ENCODE data around the gene TMEM156.
"Not testable (repeated sequence)": the region's sequence is repeated elsewhere in the genome, so short reads cannot be mapped to it uniquely, and the experiment has no call there.

Gene TMEM156

DNA sequence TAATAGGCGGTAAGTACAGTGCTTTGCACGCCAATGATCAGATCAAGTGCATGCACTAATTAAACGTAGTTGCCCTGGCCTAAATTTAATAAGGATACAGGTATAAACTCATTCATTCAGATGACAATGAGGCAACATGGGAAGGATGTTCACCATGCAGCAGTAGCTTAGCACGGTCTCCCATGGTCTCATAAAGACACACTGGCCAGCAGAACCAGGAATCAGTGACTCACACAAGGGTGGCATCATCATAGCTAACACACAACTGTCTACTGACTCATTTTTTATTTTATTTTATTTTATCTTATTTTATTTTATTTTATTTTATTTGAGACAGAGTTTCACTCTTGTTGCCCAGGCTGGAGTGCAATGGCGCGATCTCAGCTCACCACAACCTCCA lies 42.7 kb downstream of the TMEM156 start:
- no peak for ATAC-seq

DNA sequence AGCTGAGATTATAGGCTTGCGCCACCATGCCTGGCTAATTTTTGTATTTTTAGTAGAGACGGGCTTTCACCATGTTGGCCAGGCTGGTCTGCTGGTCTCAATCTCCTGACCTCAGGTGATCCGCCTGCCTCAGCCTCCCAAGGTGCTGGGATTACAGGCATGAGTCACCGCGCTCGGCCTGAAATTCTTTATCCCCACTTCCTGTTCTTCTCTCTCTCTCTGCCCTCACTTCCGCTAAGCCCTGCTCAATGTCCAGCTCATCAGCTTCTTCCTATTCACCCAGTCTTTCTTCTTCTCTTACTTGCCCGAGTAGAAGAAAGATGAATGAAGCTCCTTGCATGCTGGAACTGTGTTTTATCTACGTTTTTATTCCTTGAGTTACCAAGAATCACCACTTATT lies 43.9 kb downstream of the TMEM156 start:
- not testable (repeated sequence) for ATAC-seq

DNA sequence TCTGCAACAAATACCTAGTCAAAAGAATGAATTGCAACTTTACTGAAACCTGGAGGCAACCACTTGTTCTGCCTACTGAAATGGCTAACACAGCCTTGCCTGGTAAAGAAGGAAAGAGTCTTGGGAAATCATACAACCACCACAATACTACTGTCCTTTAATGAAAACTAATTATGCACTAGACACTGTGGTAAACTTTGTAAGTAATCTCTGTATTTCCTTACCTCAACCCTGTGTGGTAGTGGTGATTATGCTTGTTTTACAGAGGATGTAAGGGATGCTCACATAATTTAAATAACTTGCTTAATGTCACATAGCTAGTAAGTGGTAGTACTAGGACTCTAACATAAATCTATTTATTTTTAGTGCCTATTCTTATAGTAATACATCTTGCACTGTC lies 44.7 kb downstream of the TMEM156 start:
- ATAC-seq = no peak

DNA sequence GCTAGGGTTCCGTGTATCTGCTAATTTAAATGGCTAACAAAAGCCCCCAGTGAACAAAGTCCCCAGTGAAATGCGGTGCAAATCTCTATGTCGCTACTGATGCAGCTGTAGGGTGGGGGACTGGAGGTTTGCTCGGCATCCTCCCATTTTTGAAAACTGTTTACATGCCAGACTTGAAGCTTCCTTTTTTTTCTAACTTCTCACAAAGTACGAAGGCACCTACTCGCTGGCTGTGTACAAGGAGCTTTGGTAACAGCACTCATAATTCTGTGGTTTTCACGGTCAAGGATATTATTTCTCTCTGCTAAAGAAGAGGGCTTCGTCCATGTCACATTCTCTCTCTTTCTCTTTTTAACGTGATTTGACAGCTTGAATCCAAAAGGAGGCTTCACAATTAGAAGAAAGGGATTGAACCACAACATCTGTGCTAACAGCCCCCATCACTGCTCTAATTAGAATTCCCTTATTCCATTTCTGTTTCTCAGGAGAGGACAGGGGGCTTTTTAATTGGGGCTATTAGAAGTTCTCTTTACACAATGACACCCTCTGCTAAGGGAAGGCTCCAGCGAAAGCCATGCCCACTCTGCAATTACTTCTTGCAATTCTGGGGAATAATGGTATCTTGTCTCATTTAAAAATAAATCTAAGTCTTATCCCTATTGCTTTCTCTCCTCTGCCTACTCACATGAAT lies 46.7 kb downstream of the TMEM156 start:
- no peak for ATAC-seq

DNA sequence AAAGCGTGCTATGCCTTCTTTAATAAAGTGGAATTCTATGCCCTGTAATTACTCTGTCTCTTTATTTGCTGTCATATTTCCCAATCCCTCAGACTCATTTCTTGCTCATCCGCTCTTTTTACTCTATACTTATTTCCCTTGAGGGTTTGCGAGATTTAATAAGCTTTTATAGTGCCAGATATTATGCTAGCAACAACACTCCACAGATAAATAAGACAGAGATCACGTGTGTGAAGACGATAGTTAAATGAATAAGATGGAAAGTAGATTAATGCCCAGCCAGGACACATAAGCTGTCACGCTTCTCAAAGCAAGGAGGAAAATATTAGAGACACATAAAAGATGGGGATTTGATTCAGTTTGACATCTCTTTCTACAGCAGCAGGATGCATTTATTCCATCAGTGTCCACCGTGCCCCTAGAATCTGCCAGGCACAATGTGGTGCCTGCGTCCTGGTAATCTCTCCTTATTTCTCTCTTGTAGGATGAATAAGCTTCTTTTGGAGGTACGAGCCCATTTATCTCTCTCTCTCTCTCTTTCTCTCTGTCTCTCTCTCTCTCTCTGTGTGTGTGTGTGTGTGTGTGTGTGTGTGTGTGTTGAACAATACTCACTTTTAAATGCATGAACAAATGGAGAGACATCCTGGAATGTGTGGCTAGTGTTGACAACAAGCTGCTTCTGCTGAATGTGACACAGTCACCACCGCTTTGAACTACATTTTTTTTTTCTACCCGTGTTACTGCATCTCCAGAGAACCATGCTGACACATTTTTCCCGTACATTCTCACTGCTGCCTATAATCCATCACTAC lies 48.2 kb downstream of the TMEM156 start:
- no peak for ATAC-seq

DNA sequence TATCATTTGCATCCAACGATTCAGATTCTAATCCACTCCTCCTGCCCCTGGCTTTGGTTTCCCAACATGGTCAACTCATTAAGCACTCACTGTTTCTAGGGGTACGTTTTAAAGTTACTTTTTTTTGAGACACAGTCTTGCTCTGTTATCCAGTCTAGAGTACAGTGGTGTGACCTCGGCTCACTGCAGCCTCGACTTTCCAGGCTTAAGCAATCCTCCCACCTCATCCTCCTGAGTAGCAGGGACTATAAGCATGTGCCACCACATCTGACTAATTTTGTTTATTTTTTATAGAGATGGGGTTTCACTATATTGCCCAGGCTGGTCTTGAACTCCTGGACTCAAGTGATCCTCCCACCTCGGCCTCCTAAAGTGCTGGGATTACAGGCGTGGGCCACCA lies 48.9 kb downstream of the TMEM156 start:
- ATAC-seq = no peak

DNA sequence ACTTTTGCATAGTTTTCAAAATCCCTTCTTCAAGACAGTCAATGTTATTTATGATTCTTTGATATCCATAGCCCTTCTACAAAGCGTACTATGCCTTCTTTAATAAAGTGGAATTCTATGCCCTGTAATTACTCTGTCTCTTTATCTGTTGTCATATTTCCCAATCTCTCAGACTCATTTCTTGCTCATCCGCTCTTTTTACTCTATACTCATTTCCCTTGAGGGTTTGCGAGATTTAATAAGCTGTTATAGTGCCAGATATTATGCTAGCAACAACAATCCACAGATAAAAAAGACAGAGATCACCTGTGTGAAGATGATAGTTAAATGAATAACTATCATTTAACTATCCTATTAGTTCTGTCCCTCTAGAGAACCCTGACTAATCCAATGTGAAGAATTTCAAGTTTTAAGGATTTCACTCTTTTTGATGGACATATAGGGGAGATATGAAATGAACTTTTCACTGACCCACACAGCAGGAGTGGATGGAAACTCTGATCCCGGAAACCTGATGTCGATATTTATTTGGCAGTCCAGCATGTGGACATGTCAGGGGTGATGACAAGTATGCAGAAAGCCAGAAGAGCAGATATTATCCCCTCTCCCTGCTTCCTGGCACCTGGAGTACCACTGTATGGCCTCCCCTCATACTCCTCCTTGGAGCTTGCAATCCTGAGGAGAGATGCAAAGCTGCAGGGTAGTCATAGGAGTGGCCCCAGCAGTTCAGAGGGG lies 49.7 kb downstream of the TMEM156 start:
- ATAC-seq = no peak

DNA sequence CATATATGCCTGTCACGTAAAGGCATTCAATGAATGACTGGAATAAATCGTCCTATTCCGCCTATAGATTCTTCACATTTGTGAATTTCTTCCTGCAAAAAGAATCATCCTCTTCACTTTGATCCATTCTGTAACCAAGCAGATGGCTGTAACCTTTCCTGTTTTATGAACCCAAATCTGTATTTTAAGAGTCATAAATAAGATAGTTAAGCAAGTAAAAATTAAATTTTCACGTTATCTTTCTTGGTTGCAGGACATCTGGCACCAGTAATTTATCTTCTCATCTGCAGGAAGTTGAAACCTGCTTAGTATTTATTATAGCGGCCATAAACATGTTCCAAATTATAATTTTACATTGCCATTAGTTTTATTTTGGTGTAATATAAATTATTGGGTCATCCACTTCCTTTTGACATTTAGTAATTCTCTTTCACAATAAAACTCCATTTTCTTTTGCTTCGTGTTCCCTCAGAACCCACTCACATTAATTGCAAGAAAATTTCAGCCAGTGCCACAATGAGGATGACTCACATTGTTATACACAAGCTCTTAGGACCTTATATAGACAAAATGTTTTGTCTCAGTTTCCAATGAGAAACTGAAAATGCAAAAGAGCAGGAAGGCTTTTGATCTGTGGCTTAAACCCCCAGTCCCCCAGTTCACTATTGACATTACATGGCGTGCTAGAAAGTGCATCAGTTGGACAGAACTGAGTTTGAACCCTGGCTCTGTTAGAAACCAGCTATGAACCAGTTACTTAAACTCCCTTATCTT lies 51.1 kb downstream of the TMEM156 start:
- peak; percentile 68 to 78 for ATAC-seq

DNA sequence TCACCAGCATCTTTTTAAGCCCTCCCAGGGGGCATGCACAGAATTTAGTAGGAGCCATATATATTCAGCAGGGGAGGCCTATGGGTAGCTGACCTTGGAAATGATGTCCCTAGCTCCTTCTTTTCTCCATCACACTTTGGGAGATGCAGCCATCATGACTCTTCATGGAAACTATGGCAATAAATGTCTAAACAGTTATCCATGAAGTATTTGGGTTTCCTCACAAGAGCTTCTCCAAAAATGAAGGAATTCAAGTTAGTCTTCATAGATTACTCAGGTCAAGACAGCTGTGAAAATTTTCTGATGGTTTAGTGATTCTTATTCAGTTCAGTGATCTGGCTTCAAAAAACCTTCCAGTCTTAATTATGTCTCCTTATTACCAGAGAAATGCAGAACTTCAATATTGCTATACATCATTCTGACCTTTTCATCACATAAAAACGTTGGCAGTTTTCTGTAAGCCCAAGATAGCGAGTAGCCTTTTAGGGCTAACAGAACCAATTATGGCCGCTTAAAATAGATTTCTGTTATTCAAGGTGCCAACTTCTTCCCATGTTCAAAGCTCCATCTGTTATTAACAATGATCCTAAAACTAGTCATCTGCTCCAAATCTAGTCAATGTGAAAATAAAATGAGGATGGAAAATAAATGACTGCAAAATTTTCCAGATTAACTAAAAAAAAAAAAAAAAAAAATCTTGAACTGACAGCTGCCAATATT lies 52.5 kb downstream of the TMEM156 start:
- no peak for ATAC-seq

DNA sequence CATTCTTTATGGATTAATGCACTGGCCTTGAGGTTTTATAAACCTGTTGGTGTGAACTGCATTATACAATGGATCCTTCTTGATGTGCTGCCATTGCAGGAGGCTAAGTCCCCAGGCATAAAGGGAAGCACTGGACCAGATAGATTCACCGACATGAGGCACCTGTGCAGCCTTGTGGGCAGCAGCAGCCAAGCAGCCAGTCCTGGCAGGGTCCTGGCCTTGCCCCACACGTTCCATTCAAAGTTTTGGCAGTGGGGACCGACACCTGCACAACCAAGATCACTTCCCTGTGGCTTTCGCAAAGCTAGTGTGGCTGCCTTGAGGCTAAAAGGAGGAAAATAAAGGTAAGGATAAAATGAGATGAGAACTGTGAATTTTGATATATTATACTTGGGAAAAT lies 53.1 kb downstream of the TMEM156 start:
- ATAC-seq = no peak

DNA sequence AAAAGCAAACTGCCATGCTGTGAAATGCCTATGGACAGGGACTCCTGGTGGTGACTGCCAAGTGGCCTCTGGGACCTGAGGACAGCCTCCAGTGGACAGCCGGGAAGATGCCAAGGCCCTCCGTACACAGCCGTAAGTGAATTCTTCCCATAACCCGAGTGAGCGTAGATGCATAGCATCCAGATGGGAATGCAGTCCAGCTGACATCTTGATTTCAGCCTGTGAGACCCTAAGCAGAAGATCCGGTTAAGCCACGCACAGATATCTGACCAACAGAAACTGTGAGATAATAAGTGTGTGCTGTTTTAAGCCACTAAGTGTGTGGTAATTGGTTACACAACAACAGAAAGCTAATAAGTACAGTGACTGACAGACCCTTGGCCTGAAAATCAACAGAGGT lies 55.9 kb downstream of the TMEM156 start:
- ATAC-seq = no peak

DNA sequence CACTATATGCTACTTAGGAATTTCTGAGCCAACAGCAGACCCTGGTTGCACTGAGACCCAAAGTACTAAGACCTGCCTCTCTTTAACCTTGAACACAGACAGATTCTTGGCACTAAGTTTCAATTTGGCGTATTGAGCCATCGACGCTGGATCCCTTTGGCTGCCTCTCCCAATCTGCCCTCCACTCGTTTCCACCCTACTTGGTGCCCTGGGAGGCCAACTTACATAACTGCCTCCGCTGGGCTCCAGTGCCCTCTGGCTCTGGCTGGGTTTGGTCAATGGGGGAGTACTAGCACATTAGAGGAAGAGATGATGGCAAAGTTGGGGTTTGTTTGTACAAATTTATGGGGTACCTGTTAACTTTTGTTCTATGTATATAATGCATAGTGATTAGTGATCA lies 63.5 kb downstream of the TMEM156 start:
- ATAC-seq = no peak

DNA sequence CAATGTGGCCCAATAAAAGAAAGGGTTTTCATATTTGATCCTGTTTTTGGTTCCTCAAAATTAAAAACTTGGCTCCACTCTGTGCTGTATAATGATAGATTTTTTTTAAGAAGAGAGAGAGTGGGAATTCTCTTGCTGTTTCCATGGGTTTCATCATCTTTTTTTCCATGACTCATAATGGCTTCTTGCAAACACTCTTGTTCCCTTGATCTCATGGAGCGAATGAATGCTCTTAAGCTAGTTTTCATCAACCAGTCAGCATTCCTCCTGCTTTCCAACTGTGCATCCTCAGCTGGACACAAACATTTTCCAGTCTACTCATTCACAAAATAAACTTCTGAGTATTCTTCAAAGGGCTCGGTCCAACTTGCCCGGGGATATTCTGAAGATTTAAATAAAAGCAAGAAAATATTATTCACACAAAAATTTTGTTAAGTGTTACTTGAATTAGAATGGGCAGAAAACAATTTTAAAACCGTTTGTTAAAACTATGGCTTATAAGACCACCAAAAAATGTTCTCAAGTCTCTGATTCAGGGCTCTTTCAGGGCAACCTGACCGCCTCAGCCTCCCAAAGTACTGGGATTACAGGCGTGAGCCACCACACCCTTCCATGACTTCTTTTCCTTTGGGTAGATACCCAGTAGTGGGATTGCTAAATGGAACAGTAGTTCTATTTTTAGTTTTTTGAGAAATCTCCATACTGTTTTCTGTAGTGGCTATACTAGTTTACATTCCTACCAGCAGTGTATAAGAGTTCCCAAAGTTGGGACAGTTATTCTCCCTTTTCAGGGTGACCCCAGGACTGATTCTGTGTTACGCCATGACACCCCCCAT lies 64.7 kb downstream of the TMEM156 start:
- ATAC-seq = no peak

DNA sequence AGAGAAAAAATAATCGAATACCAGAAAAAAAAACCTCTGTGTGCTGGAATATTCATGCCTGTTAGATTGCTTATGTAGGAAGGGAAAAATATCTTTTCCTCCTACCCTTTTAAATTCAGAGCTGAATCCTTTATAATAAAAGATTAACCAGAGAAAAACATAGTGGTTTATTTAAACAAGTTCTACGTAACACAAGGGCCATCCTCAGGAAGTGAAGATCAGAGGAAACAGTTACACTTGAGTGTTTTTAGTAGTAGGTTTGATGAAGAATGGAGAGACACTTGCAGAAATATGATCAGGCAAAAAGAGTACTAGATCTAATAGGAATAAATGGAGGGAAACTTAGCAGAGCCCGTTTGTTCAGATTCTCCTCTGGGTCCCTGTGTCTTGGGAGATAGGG lies 66.3 kb downstream of the TMEM156 start:
- no peak for ATAC-seq

DNA sequence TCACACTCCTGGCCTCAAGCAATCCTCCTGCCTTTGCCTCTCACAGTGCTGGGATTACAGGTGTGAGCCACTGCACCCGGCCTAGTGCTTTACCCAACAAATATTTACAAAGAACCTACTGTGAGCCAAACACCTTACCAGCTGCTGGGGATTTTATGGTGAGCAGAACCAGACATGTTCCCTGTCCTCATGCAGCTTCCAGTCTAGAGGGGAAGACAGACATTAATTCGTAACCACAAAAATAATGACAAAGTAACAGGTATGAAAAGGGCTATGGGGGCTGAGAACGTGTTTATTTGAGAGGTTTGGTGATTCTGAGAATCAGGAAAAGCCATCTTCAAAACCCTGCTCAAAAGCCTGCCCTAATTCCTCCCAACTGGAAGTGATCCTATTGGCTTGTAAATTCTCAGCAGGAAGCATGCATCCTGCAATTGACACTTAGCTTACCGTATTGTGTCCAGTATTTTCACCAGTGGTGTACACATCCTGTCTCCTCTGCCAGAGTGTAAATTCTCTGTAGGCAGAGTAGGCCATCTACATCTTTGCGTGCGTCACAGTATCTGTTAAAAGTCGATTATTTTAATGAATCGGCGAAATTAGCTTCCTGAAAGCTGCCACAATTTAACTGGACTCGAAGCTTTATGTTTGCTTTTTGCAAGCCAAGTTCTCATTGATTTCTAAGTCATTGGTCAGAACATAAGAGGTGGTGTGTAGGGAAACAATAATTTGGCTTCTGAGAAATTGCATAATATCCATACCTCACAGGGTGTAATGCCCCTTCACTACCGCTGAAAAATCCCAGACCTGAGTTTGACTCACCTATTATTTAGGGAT lies 67.0 kb downstream of the TMEM156 start:
- no peak for ATAC-seq

DNA sequence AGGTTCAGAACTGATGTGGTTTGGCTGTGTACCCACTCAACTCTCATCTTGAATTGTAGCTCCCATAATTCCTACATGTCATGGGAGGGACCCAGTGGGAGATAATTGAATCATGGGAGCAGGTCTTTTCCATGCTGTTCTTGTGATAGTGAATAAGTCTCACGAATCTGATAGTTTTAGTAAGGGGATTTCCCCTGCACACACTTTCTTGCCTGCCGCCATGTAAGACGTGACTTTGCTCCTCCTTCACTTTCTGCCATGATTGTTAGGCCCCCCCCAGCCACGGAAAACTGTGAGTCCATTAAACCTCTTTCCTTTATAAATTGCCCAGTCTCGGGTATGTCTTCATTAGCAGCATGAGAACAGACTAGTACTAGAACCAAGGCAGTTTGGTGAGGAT lies 73.0 kb downstream of the TMEM156 start:
- not testable (repeated sequence) for ATAC-seq

DNA sequence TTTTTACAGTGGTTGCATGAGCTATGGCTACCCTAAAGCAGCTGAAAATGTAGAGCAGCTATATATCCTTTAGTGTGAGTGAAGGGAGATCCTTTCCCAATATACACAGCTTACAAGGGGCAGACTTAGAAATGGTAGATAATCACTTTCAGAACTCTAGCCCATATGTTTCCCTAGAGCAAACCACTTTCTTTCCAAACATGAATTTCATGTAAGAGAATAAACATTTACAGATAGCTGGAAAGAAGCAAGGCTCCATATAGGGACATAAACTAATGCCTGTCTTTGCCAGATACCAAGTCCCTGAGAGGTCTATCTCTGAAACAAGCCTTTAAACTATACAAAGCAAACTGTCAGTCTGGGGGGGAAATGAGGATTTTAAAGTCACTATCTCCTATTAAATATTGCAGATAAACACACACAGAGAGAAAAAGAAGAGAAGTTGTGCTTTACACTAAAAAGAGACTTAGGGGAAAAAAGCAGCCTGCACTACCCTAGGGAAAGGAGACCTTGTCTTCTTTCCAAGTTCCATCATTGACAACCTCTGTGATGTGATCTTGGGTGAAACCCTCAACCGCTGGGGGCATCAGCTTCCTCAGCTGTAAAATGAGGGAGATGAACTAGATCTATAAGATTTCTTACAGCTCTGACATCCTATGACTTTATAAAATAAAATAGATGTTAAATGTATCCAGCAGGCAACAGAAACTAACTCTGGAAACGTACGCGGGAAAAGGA lies 73.6 kb downstream of the TMEM156 start:
- ATAC-seq = no peak

DNA sequence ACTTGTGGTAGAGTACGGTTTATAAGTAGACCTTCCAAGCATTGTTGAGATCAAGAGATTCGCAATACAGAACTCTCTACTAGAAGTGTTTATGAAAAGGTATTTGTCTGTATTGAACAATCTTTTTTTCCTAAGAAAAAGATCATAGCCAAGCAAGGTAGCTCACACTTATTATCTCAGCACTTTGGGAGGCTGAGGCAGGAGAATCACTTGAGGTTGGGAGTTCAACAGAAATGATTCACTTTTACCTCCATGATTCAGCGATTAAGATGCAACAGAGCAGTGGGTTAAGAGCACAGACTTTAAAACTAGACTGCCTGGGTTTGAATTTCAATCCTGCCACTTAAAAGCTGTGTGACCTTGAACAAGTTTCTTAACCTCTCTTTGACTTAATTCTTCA lies 74.3 kb downstream of the TMEM156 start:
- peak; percentile 82 to 83 for ATAC-seq

DNA sequence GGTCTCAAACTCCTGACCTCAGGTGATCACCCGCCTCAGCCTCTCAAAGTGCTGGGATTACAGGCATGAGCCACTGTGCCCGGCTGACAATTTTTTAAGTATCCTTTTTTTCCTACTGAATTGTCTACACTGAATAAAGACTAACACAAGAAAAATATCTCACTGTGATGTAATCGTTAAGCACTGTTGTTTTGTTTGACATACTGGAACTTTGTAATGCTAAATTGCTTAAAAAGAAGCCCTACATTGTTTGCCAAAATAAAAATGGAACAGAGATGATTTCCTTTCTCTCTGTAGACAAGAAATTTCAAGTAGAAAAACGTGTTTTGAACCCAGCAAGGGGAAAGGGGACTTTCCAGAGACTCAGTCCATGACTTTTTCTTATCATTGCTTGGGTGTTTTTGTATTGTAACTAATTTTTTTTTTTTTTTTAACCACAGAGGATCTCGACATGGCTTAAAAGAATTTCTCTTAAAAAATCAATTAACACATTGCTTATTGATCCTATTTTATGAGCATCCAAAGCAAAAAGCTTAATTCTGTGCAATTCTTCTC lies 74.9 kb downstream of the TMEM156 start:
- ATAC-seq = peak; percentile 6 to 18
